ENCODE results near the gene MICU1. TPM values are rescaled to one million over a fixed set of nuclear protein-coding genes. Genes with fewer than 3 reads are reported as not detected.
"Not testable (repeated sequence)": the region's sequence is repeated elsewhere in the genome, so short reads cannot be mapped to it uniquely, and the experiment has no call there.

MICU1 gene
- polyA plus RNA-seq, 3 donors: 13.7 to 30.9 (median 27.8) TPM

- 98 to 99% (median 98%) methylated on average over 2 of the region's 2 CpGs for WGBS, 3 donors
- H3K27ac ChIP-seq (ENCODE audit: low read depth, low read length): no peak overlapping the region
Observed at GRCh38 chr10:72480861-72481260, 145.0 kb downstream of the MICU1 start.

GRCh38 chr10:72477463-72477862 is 148.4 kb downstream of the MICU1 start:
- H3K27ac ChIP-seq (ENCODE audit: low read depth, low read length): no peak overlapping the region
- 89 to 93% (median 91%) methylated on average over 2 of the region's 2 CpGs for WGBS, 3 donors

GRCh38 chr10:72472306-72472705 is 153.6 kb downstream of the MICU1 start:
- H3K27ac ChIP-seq (ENCODE audit: low read depth, low read length): no peak overlapping the region
- 91 to 95% (median 94%) methylated on average over 1 of the region's 1 CpG for WGBS, 3 donors

- 83 to 96% (median 89%) methylated on average over 1 of the region's 1 CpG for WGBS, 3 donors
- no peak overlapping the region for H3K27ac ChIP-seq (ENCODE audit: low read depth, low read length)
Observed at GRCh38 chr10:72470666-72471065, 155.2 kb downstream of the MICU1 start.

GRCh38 chr10:72467064-72467463 is 158.8 kb downstream of the MICU1 start:
- 81 to 92% (median 90%) methylated on average over 7 of the region's 7 CpGs for WGBS, 3 donors
- H3K27ac ChIP-seq (ENCODE audit: low read depth, low read length): not testable (repeated sequence)

GRCh38 chr10:72466018-72466417 is 159.9 kb downstream of the MICU1 start:
- no peak overlapping the region for H3K27ac ChIP-seq (ENCODE audit: low read depth, low read length)
- 58 to 90% (median 90%) methylated on average over 4 of the region's 4 CpGs for WGBS, 3 donors

- 62 to 70% (median 69%) methylated on average over 2 of the region's 2 CpGs for WGBS, 3 donors
Observed at GRCh38 chr10:72464438-72464837, 161.4 kb downstream of the MICU1 start.

GRCh38 chr10:72462261-72462660 is 163.6 kb downstream of the MICU1 start:
- no peak overlapping the region for H3K27ac ChIP-seq (ENCODE audit: low read depth, low read length)
- WGBS, 3 donors: 91 to 95% (median 94%) methylated on average over 3 of the region's 3 CpGs

More at GRCh38 chr10:72464438-72464837, 161.4 kb downstream of the MICU1 start:
- no peak overlapping the region for H3K27ac ChIP-seq (ENCODE audit: low read depth, low read length)

GRCh38 chr10:72461085-72461484 is 164.8 kb downstream of the MICU1 start:
- H3K27ac ChIP-seq (ENCODE audit: low read depth, low read length): no peak overlapping the region
- 45 to 53% (median 45%) methylated on average over 2 of the region's 2 CpGs for WGBS, 3 donors

- H3K27ac ChIP-seq (ENCODE audit: low read depth, low read length): no peak overlapping the region
Observed at GRCh38 chr10:72460284-72460876, 165.5 kb downstream of the MICU1 start.

GRCh38 chr10:72459301-72459700 is 166.6 kb downstream of the MICU1 start:
- no peak overlapping the region for H3K27ac ChIP-seq (ENCODE audit: low read depth, low read length)
- WGBS, 3 donors: 80 to 88% (median 86%) methylated on average over 3 of the region's 3 CpGs

GRCh38 chr10:72455889-72456595 is 169.8 kb downstream of the MICU1 start:
- WGBS, 3 donors: 53 to 63% (median 58%) methylated on average over 3 of the region's 3 CpGs

GRCh38 chr10:72449941-72450441 is 175.9 kb downstream of the MICU1 start:
- 49 to 94% (median 91%) methylated on average over 6 of the region's 6 CpGs for WGBS, 3 donors
- H3K27ac ChIP-seq (ENCODE audit: low read depth, low read length): no peak overlapping the region

More at GRCh38 chr10:72455889-72456595, 169.8 kb downstream of the MICU1 start:
- H3K27ac ChIP-seq (ENCODE audit: low read depth, low read length): no peak overlapping the region

- WGBS, 3 donors: 80 to 81% (median 80%) methylated on average over 3 of the region's 3 CpGs
Observed at GRCh38 chr10:72445851-72446250, 180.0 kb downstream of the MICU1 start.

GRCh38 chr10:72442969-72443368 is 182.9 kb downstream of the MICU1 start:
- 99 to 100% (median 100%) methylated on average over 2 of the region's 3 CpGs for WGBS, 3 donors
- H3K27ac ChIP-seq (ENCODE audit: low read depth, low read length): not testable (repeated sequence)

More at GRCh38 chr10:72445851-72446250, 180.0 kb downstream of the MICU1 start:
- no peak overlapping the region for H3K27ac ChIP-seq (ENCODE audit: low read depth, low read length)

- WGBS, 3 donors: 95 to 97% (median 95%) methylated on average over 12 of the region's 12 CpGs
Observed at GRCh38 chr10:72435570-72435969, 190.3 kb downstream of the MICU1 start.

GRCh38 chr10:72430936-72431335 is 194.9 kb downstream of the MICU1 start:
- WGBS, 3 donors: 94 to 99% (median 97%) methylated on average over 4 of the region's 4 CpGs
- H3K27ac ChIP-seq (ENCODE audit: low read depth, low read length): not testable (repeated sequence)

More at GRCh38 chr10:72435570-72435969, 190.3 kb downstream of the MICU1 start:
- no peak overlapping the region for H3K27ac ChIP-seq (ENCODE audit: low read depth, low read length)

- H3K27ac ChIP-seq (ENCODE audit: low read depth, low read length): no peak overlapping the region
- WGBS, 3 donors: 65 to 82% (median 80%) methylated on average over 1 of the region's 1 CpG
Observed at GRCh38 chr10:72429931-72430330, 195.9 kb downstream of the MICU1 start.

GRCh38 chr10:72426986-72427385 is 198.9 kb downstream of the MICU1 start:
- no peak overlapping the region for H3K27ac ChIP-seq (ENCODE audit: low read depth, low read length)
- 44 to 68% (median 54%) methylated on average over 5 of the region's 5 CpGs for WGBS, 3 donors

GRCh38 chr10:72425133-72425532 is 200.7 kb downstream of the MICU1 start:
- no peak overlapping the region for H3K27ac ChIP-seq (ENCODE audit: low read depth, low read length)
- 33 to 87% (median 67%) methylated on average over 3 of the region's 3 CpGs for WGBS, 3 donors
